Dedifferentiated amniotic fluid mesenchymal stem cell (primary cell): ENCODE data around the gene SNX24.

ENCODE experiments used
- DNase-seq: peaks from one replicate; pipeline ENCODE4 v3.0.0-alpha.2; 2016; ENCODE audit errors: extremely low spot score

SNX24 gene

DNA sequence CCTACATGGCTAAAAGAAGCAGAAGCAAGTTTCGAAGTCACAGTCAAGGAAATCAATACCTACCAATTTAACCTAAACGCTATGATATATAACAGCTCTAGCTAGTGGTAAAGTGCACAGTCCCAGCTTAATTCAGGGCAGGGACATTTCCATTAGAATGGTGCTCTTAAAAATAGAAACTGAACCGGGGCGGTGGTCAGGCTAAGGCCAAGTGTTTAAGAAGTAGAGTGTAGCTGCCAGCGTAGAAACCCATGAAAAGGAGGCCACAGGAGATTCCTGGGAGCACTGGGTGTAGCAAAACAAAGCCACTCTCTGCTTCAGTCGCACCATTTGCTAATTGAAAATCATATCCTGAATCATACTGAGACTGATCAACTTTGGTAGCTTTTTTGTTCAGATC lies 162.3 kb downstream of the SNX24 start:
- no peak for DNase-seq

DNA sequence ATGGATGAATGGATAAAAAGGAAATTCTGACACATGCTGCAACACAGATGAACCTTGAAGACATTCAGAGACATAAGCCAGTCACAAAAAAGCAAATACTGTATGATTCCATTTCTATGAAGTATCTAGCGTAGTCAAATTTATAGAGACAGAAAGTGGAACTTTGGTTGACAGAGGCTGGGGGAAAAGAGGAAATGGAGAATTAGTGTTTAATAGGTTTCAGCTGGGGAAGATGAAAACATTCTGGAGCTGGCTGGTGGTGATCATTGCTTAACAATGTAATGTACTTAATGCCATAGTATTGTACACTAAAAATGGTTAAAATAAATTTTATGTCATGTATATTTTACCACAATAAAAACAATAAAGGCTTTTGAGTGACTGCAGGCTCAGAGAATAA lies 166.9 kb downstream of the SNX24 start:
- peak; percentile 20 for DNase-seq

DNA sequence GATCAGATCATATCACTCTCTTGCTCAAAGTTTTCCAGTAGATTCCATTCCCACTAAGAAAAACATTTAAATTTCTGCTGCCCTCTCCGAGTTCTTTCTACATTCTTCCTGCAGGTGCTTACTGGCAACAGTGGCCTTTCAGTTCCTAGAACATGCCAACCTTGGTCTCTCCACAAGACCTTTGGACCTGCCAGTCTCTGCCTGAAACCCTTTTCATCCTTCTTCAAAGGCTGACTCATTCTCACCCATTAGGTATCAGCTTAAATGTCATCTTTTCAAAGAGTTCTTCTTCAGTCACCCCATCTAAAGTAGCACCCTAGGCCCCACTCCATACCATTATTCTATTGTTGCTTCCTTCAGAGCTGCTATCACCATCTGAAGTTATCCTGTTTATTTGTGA lies 169.3 kb downstream of the SNX24 start:
- DNase-seq, result no peak

DNA sequence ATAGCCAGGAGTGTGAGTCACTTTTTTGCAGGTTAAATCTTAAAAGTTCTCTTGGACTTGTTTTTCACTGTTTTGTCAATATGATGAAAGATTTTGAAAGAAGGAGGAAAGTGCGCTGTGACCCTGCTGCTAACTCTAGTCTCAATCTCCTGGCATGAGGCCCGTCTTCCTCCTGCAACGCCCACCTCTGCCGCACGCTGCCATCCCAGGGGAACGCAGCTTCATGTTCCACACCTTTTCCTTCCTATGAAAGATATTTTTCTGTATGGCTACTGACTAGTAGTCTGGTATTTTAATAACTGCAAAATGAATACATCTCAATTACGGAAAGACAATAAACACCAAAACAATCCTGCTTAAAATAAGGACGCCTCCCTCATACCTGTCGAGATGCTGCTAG lies 182.8 kb downstream of the SNX24 start:
- no peak for DNase-seq

DNA sequence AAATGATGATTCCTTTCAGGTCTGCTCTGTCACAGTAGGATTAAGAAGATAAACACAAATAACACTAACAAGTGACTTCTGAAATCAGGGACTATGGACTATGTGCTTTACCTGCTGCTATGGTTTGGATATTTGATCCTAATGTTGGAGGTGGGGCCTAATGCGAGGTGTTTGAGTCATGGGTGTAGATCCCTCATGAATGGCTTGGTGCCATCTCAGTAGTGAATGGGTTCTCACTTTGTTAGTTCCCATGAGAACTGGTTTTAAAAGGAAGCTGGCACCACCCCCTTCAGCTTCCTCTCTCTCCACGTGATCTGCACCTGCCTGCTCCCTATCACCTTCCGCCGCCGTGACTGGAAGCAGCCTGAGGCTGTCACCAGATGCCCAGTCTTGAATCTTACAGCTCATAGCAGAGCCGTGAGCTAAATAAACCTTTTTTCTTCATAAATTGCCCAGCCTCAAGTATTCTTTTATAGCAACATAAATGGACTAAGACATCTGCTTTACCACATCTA lies 187.8 kb downstream of the SNX24 start:
- DNase-seq, result no peak

DNA sequence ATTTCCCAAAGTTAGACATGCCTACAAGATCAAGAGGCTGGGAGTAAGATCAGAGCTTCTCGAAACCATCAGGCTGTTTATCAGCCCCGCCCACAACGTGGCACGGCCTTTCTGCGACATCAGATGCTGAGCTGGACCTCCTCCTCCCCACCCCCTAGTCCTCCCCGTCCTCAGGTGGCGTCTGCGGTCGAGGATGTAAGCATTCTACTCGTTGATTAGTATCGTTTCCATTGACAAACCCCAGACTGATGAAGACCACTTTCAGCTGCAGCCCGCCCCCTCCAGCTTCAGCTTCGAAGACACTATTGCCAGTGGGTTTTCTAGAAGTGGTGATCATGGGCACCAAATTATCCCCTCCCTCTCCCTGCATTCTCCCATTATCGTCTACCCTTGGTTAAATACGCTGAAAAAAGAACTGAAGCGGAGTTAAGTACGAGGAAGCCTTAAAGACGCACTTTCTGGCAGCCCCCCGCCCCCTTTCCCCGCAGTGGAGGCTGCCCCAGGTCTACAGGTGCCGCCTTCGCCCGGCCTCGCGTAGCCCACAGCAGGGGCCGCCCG lies 190.0 kb downstream of the SNX24 start:
- peak; percentile 25 for DNase-seq

DNA sequence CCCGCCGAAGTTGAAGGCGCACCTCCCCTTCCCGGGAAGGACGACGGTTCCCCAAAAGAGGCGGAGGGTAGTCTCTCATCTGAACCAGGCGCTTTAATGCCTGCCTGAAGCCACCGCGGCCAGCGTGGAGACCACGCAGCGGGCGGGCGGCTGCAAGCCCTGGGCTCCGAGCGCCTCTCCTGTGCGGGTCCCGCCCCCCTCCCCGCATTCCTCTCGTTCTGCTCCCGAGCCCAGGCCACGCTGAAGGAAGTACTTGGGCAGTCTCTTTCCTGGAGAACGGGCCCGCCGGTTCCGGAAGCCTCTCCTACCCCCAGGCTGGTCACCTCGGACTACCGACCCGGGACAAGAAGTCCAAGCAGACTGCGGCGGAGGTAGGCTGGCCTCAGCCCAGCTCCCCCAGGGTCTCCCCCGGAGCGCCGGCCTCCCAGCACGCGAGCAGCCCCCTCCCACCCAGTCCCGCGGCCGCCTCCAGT lies 190.5 kb downstream of the SNX24 start:
- DNase-seq, result peak; percentile 28

DNA sequence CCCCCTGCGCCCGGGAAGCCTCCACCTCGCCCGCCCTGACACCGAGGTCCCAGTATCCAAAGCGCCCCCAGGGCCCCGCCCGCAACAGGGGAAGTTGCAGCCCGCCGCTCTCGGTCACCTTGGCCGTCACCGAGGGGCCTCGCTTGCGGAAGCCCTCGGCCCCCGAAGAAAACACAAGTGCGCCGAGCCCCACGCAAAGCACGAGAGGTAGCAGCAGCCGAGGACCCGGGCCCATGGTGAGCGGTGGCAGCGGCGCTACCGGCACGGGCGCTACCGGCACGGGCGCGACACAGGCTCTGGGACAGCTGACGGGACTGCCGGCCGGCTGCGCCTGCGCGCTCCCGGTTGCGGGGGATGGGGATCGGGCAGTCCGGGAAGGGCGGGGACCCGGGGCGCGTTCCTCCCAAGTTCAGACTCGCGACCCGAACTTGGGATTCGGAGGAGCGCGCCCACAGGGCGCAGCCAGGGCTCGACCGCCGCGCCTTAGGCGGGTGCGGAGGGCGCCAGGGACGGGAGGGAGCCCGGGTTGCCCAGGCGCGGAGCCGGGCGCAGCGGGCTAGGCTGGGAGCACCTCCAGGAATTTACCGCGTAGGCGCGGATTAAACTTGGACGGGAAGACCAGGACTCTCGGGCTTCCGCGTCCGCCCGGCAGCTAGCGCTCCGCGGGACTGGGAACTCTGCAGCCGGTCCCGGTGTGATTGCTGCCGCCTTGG lies 191.1 kb downstream of the SNX24 start, which contains the start of gene PPIC:
Gene PPIC, minus strand, starts transcription at position 335 of the 713 bp plus-strand sequence. Its CDS starts 100 bp downstream, at position 235.
- DNase-seq, result peak; percentile 70

DNA sequence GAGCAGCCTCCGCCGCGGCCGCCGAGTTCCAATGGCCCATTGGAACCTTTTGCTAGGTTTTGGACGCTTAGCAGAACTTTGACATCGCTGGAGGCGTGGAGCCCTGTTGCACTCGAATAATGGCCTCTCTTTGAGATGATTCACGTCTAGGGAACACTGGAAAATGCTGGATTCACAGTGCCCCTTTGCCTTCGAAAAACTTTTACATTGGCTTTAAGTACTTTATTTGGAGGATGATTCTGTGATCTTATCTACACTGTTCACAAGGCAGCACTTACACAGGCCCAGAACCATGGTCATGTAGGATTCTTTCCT lies 191.6 kb downstream of the SNX24 start:
- peak; percentile 29 for DNase-seq

DNA sequence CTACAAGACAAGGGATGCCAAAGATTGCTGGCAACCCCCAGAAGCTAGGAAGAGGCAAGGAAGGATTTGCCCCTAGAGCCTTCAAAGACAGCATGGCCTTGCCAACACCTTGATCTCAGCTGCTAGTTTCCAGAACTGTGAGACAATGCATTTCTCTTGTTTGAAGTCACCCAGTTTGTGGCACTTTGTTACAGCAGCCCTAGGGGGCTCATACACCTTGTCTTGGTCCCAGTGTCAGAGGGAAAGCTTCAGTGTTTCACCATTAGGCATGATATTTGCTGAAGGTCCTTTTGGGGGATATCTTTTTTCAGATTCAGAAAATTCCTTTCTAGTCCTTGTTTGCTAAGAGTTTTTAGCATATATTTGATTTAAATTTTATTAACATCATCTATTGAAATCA lies 194.3 kb downstream of the SNX24 start:
- no peak for DNase-seq

DNA sequence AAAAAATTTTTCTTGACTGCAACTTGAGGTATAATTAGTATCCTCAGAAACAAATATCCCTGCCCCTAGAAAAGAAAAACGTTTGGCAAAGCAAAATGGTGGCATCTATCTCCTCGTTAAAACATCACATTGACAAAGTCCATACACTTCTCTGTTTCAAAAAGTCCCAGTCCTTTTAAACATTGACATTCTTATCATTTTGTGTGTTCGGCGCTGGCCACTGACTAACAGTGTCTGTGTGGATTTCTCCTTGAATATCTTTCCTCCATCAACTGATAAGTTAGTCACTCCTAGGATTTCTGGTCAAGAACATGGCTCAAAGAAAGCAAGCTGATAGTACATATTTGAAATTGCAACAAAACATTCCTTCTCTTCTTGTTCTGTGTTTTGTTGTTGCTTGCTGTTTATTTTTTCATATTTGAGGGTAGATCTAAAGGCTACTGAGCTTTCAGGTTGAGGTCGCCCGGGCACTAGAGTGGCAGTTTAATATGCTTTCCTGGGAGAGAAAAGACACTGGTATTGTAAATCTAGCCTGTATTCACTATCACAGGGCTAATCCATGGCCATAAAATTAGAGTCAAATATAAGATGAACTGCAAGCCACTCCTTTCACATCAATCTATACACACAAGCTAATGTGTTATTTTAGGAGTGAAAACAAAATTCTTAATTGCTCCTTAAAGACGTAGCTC lies 199.7 kb downstream of the SNX24 start:
- no peak for DNase-seq

DNA sequence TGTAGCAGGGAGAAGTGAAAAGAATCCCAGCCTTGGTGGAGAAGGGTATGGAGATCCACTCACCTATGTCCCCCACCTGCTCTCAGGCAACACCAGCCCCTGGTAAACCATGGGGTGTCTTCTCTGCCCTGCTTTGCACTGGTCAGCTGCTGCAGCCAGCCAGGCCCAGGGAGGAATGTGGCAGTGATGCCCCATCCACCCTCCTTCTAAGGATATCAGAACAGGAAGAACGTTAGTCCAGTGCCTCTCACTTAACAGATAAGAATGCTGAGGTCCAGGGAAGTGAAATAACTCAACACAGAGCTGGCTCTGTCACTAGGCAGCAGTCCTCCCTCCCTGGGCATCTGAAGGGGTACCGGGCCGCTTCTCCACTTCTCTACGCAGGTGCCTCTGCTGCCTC lies 200.8 kb downstream of the SNX24 start:
- no peak for DNase-seq

DNA sequence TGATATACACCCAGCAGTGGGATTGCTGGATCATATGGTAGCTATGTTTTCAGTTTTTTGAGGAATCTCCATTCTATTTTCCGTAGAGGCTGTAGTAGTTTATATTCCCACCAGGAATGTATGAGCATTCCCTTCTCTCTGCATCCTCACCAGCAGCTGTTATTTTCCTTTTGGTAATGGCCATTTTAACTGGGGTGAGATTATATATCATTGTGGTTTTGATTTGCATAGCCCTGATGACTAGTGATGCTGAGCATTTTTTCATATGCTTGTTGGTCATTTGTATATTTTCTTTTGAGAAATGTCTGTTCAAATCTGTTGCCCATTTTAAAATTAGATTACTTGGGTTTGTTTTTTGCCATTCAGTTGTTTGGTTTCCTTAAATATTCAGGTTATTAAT lies 202.3 kb downstream of the SNX24 start:
- DNase-seq, result no peak

DNA sequence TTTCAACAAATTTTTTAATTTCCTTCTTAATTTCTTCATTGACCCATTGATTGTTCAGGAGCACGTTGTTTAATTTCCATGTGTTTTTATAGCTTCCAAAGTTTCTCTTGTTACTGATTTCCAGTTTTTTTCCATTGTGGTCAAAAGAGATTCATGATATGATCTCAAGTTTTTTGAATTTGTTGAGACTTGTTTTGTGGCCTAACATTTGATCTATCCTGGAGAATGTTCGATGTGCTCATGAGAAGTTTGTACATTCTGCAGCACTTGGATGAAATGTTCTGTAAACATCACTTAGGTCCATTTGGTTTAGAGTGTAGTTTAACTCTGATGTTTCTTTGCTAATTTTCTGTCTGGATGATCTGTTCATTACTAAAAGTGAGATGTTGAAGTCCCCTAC lies 205.8 kb downstream of the SNX24 start:
- DNase-seq, result no peak
